ENCODE data around the gene FAM171A1.

DNA sequence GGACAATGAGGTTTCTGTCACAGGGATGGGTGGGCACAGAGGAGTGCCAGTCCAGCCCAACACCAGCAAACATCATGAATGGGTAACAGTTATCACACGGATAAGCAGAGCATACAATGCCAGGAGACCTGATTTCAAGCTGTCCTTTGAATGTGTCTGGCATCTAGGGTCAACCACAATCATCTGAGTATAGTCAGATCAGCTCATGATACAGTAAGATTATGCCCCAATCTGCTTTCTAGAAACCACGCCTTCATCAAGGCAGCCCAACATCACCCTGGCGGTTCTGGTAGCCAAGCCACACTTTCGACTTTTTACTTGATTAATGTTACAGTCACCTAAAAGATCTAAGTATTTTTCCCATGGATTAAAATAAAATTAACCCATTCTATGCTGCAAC is 10.5 kb downstream of the FAM171A1 start:
- TF ChIP-seq ZNF773 (CRISPR knock-in tag; IDR thresholded peaks at IDR 0.05; ENCODE audit: borderline replicate concordance) (no peak), EED (CRISPR knock-in tag; IDR thresholded peaks at IDR 0.05) (no peak), TBL1XR1 (IDR thresholded peaks at IDR 0.05; ENCODE audit: borderline replicate concordance, low read length, partially characterized antibody) (no peak), CBX5 (CRISPR knock-in tag; IDR thresholded peaks at IDR 0.05; ENCODE audit: borderline replicate concordance) (no peak)
- TF ChIP-seq, protein P1, sequence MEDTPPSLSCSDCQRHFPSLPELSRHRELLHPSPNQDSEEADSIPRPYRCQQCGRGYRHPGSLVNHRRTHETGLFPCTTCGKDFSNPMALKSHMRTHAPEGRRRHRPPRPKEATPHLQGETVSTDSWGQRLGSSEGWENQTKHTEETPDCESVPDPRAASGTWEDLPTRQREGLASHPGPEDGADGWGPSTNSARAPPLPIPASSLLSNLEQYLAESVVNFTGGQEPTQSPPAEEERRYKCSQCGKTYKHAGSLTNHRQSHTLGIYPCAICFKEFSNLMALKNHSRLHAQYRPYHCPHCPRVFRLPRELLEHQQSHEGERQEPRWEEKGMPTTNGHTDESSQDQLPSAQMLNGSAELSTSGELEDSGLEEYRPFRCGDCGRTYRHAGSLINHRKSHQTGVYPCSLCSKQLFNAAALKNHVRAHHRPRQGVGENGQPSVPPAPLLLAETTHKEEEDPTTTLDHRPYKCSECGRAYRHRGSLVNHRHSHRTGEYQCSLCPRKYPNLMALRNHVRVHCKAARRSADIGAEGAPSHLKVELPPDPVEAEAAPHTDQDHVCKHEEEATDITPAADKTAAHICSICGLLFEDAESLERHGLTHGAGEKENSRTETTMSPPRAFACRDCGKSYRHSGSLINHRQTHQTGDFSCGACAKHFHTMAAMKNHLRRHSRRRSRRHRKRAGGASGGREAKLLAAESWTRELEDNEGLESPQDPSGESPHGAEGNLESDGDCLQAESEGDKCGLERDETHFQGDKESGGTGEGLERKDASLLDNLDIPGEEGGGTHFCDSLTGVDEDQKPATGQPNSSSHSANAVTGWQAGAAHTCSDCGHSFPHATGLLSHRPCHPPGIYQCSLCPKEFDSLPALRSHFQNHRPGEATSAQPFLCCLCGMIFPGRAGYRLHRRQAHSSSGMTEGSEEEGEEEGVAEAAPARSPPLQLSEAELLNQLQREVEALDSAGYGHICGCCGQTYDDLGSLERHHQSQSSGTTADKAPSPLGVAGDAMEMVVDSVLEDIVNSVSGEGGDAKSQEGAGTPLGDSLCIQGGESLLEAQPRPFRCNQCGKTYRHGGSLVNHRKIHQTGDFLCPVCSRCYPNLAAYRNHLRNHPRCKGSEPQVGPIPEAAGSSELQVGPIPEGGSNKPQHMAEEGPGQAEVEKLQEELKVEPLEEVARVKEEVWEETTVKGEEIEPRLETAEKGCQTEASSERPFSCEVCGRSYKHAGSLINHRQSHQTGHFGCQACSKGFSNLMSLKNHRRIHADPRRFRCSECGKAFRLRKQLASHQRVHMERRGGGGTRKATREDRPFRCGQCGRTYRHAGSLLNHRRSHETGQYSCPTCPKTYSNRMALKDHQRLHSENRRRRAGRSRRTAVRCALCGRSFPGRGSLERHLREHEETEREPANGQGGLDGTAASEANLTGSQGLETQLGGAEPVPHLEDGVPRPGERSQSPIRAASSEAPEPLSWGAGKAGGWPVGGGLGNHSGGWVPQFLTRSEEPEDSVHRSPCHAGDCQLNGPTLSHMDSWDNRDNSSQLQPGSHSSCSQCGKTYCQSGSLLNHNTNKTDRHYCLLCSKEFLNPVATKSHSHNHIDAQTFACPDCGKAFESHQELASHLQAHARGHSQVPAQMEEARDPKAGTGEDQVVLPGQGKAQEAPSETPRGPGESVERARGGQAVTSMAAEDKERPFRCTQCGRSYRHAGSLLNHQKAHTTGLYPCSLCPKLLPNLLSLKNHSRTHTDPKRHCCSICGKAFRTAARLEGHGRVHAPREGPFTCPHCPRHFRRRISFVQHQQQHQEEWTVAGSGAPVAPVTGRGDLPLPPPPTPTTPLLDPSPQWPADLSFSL (CRISPR knock-in tag; IDR thresholded peaks at IDR 0.05) = no peak
- TF ChIP-seq, protein P2, sequence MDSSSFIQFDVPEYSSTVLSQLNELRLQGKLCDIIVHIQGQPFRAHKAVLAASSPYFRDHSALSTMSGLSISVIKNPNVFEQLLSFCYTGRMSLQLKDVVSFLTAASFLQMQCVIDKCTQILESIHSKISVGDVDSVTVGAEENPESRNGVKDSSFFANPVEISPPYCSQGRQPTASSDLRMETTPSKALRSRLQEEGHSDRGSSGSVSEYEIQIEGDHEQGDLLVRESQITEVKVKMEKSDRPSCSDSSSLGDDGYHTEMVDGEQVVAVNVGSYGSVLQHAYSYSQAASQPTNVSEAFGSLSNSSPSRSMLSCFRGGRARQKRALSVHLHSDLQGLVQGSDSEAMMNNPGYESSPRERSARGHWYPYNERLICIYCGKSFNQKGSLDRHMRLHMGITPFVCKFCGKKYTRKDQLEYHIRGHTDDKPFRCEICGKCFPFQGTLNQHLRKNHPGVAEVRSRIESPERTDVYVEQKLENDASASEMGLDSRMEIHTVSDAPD (CRISPR knock-in tag; IDR thresholded peaks at IDR 0.05) = no peak
- TF ChIP-seq, protein P3, sequence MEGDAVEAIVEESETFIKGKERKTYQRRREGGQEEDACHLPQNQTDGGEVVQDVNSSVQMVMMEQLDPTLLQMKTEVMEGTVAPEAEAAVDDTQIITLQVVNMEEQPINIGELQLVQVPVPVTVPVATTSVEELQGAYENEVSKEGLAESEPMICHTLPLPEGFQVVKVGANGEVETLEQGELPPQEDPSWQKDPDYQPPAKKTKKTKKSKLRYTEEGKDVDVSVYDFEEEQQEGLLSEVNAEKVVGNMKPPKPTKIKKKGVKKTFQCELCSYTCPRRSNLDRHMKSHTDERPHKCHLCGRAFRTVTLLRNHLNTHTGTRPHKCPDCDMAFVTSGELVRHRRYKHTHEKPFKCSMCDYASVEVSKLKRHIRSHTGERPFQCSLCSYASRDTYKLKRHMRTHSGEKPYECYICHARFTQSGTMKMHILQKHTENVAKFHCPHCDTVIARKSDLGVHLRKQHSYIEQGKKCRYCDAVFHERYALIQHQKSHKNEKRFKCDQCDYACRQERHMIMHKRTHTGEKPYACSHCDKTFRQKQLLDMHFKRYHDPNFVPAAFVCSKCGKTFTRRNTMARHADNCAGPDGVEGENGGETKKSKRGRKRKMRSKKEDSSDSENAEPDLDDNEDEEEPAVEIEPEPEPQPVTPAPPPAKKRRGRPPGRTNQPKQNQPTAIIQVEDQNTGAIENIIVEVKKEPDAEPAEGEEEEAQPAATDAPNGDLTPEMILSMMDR (CRISPR knock-in tag; IDR thresholded peaks at IDR 0.05) = no peak
